Measurements from ENCODE around the gene DYSF.

GRCh38 chr2:71603311-71603811 is 150.0 kb downstream of the DYSF start:
- TF ChIP-seq GATA2 (IDR thresholded peaks at IDR 0.05; ENCODE audit: low read depth, low read length) (no peak), GATA3 (IDR thresholded peaks at IDR 0.05; ENCODE audit: low read depth, low read length) (no peak)

All from SH-SY5Y (cell line).